Raji (cell line): Measurements from ENCODE around the gene UGDH.

Experiments
- POLR2A ChIP-seq: IDR thresholded peaks from 2 replicates; pipeline ENCODE4 v1.6.1; 2011; ENCODE audit warnings: low read depth, low read length, control low read depth; ENCODE audit not compliant: insufficient read depth

Gene UGDH

DNA sequence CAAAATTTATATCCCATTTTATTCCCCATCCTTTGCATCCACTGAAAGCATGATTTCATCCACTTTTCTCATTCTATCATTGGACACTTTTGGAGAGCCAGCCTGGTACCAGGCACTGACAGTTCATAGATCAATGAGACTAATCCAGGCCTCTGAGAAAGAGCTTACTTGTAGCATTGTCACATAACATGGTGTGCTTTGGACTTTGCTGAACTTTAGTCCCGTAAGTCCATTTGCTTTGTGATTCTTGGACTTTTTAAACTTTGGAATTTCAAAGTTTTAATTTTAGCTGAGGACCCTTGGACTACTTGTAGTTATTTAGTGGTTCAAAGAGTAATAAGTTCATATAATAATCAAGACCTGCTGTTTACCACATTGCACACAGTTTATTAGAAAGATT lies 56.8 kb downstream of the UGDH start:
- TF ChIP-seq POLR2A: no peak

DNA sequence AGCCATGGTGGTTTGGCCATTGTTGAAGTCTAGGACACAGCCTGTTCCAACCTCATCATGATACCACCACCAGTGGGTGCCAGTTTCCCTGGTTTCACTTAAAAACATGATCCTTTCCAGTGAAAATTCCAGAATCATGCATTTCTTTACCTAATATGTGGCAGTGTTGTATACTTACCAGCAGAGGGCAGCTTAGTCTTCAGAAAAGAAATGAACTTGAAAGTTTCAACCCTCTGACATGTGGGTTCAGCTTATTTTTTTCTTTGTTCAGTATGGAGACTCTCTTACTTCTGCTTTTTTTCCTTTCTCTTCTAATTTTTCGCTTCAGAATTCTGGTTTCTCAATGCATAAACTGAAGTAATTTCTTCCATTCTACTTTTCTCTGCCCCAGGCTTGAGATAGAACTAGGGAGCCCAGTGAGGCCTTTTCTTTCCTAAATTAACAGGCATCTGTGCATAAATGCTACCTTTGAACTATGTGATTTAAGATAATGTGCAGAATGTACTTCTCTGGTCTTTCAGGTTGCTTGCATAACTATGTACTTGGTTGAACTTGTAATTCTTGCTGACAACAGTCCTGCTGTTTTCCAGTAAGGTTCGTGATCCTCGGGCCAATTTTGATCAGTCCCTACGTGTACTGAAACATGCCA lies 57.7 kb downstream of the UGDH start:
- no peak for TF ChIP-seq POLR2A

- no peak for TF ChIP-seq POLR2A
Observed at GRCh38 chr4:39467464-39467863, 59.8 kb downstream of the UGDH start.

GRCh38 chr4:39466747-39467146 lies 60.5 kb downstream of the UGDH start:
- no peak for TF ChIP-seq POLR2A

- no peak for TF ChIP-seq POLR2A
Observed at GRCh38 chr4:39464886-39465501, 62.2 kb downstream of the UGDH start.

- peak; percentile 99 for TF ChIP-seq POLR2A
Observed at GRCh38 chr4:39458505-39459300, 68.5 kb downstream of the UGDH start, which contains the start of the genes LIAS and RPL9. LIAS (plus strand) TSS chr4:39459056; CDS start chr4:39459118, 62 bp downstream. RPL9 (minus strand) TSS chr4:39458922; CDS start chr4:39458439, 483 bp downstream.

DNA sequence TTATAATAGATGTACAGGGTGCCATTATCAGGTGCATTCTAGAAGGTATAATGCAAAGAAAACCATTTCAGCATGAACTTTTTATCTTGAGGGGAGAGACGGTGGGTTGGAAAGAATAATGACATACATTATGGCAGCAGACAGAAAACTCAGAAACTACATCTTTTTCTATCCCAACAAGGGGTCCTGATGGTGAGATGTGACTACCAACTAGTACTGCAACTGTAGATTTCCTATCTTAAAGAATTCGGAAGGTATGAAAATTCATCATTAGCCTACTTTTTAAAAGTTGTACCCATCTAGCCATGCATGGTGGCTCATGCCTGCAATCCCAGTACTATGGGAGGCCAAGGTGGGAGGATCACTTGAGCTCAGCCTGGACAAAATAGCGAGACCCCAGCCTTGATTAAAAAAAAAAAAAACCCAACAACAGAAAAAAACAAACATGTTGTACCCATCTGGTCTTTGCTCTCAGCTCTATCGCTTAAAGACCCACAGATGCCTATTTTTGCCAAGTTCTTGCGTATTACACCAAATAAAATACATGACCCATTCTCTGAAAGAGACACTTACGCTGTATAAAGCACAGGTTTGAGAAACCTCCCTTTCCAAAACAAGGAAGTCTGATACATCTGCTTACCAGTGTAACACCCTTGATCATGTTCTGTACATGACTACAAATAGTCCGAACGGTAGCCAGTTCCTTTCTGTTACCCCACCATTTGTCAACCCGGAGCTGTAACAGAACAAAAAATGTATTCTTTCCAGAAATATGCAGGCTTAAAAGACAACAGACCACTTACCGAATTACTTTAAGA lies 70.1 kb downstream of the UGDH start:
- TF ChIP-seq POLR2A: no peak

GRCh38 chr4:39455486-39455885 lies 71.8 kb downstream of the UGDH start:
- no peak for TF ChIP-seq POLR2A

DNA sequence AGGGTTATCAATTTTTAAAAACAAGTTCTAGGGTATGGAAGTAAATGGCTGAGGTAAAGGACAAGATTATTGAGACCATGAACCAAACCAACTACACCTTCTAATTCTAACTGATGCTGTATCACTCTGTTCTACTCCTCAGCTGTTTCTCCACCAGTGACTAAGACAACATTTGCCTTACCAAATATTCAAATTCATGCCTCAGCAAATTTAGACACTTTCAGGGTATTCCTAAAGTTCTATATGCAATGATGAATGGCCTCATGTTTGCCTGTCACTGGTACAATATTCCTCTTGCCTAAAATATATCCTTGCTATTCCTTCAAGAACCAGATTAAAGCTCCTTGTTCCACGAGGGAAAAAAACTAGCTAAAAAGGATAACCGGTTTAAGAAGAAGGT lies 73.5 kb downstream of the UGDH start:
- TF ChIP-seq POLR2A: no peak

GRCh38 chr4:39452860-39453587 lies 74.2 kb downstream of the UGDH start:
- TF ChIP-seq POLR2A: no peak

- no peak for TF ChIP-seq POLR2A
Observed at GRCh38 chr4:39452153-39452859, 74.9 kb downstream of the UGDH start.

DNA sequence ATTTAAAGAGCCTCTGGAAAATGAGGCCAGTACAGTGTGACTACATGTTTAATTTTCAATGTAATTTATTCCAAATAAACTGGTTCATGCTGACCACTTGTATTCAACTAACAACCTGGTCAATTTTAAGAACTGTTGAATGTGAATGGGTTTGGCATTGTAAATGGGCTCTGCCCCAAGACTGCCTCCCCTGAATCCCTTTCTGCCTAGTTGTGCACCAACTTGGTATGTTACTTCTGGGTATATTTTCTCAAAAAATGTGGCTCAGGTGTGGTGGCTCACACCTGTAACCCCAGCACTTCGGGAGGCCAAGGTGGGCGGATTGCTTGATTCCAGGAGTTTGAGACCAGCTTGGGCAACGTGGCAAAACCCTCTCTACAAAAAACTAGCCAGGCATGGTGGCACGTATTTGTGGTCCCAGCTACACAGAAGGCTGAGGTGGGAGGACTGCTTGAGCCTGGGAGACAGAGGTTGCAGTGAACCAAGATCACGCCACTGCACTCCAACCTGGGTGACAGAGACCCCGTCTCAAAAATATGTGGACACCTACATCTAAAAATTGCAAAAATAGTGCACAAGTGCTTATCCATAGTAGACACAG lies 75.7 kb downstream of the UGDH start:
- TF ChIP-seq POLR2A: no peak

GRCh38 chr4:39450618-39451017 lies 76.6 kb downstream of the UGDH start:
- no peak for TF ChIP-seq POLR2A
